Frontal cortex (tissue), 4 donors: ENCODE results near the gene BMPR1B. TPM values are rescaled to one million over a fixed set of nuclear protein-coding genes. Genes with fewer than 3 reads are reported as not detected.
A peak's percentile ranks its signal among the peaks of the same experiment; 100 is the strongest.
"Not testable (repeated sequence)": the region's sequence is repeated elsewhere in the genome, so short reads cannot be mapped to it uniquely, and the experiment has no call there.

Experiments used
- DNase-seq, 2 donors: peaks; one replicate each; pipeline ENCODE4 v3.0.0; 2012; ENCODE audit warnings: low spot score in 2 of 2
- FAIRE-seq: peaks from 2 replicates; lab custom pipeline; 2012; peaks lifted over from hg19 to GRCh38; lab: Jason Lieb, UNC
- total RNA-seq: library from RNA; depleted of rRNA; stranded (reverse); fragments of >200 nt; gene quantifications from one replicate; pipeline ENCODE4 v1.2.3, GENCODE V29; 2014
- donor health status: control.
- donor health status: control.
- donor health status: control.

Gene BMPR1B
- total RNA-seq, 1 donor from 2014 or later: 8.2 TPM

GRCh38 chr4:95158045-95158444, 400.3 kb downstream of the BMPR1B start:
- FAIRE-seq (peak; percentile 51), DNase-seq (no peak)

GRCh38 chr4:95158626-95159025, 400.9 kb downstream of the BMPR1B start:
- no peak for FAIRE-seq

DNA sequence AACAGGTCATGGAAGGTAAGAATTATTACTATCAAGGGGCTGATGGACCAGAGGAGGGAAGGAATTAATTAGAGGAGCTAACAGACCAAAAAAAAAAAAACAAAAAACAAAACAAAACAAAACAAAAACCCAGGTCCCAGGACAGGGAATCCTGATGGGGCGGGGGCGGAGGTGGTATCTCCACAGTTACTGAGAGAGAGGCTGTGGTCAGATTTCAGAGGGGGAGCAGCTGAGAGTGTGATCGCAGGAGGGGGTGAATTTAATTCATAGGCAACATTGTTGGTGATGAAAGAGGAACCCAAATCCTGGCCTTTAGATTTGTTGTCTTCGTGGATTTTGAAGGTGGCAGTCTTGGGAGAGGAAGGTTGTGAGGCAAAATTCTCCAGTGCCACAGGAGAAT, 401.6 kb downstream of the BMPR1B start:
- FAIRE-seq (no peak), DNase-seq (no peak)

More at GRCh38 chr4:95158626-95159025, 400.9 kb downstream of the BMPR1B start:
- DNase-seq: no peak

GRCh38 chr4:95161781-95162469, 404.2 kb downstream of the BMPR1B start:
- DNase-seq (no peak), FAIRE-seq (no peak)

DNA sequence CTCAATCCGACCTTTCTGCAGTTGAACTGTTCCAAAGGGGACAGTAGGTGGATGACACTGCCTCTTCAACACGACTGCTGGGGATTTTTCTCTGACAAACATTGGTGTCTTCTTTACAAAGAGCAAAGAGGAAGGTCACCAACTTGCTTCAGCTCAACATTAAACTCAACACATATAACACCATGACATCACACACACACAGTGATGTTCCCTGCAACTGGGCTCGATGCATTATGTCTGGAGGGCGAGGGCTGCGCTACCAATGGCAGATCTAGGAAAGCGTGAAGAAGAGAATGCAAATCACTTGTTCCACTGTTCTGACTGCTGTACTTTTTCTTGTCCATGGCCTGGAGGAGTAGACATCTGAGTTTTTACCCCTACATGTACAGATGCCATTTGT, 405.1 kb downstream of the BMPR1B start:
- DNase-seq (no peak), FAIRE-seq (no peak)

- DNase-seq: peak; percentile 24 to 45
These were observed 408.3 kb downstream of the BMPR1B start for GRCh38 chr4:95165926-95166524.

DNA sequence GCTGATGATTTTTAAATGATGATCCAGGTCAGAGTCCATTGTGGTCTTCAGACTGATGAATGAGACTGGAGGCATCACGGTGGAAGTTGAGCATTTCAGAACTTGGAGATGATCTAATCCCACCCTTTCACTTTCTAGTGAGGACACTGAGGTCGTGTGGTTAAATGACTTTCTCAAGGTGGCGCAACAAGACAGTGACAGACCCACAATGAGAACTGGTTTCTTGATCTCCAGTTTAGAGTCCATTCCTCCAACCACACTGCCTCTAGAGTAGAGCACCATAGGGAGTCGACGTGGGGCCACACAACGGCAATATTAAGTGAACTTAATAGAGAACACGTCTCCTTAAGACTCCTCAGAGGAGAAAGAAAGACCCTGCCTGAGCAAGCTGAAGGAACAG, 410.1 kb downstream of the BMPR1B start:
- DNase-seq: no peak
- FAIRE-seq: no peak

More at GRCh38 chr4:95165926-95166524, 408.3 kb downstream of the BMPR1B start:
- peak; percentile 99 for FAIRE-seq

DNA sequence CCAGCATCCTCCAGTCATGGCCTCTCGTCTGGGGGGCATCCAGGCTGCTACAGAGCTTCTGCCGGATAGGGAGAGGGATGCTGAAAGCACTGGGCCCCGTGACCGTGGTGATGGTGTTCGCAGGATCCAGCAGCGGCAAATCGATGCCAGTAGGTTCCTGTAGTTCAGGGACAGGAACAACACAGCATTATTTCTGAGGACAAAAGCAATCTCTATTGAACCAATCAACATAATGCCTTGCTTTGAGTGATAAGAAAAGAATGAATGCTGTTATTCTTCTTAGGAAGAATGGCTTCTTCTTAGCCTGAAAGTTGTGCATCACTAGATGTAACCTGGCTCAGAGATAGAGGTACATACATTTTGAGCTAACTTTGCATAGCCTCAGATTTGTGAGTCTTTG, 412.4 kb downstream of the BMPR1B start:
- DNase-seq (no peak), FAIRE-seq (peak; percentile 19)

DNA sequence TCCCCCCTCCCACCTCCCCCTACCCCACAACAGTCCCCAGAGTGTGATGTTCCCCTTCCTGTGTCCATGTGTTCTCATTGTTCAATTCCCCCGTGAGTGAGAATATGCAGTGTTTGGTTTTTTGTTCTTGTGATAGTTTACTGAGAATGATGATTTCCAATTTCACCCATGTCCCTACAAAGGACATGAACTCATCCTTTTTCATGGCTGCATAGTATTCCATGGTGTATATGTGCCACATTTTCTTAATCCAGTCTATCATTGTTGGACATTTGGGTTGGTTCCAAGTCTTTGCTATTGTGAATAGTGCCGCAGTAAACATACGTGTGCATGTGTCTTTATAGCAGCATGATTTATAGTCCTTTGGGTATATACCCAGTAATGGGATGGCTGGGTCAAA, 413.6 kb downstream of the BMPR1B start:
- DNase-seq, FAIRE-seq: not testable (repeated sequence)

DNA sequence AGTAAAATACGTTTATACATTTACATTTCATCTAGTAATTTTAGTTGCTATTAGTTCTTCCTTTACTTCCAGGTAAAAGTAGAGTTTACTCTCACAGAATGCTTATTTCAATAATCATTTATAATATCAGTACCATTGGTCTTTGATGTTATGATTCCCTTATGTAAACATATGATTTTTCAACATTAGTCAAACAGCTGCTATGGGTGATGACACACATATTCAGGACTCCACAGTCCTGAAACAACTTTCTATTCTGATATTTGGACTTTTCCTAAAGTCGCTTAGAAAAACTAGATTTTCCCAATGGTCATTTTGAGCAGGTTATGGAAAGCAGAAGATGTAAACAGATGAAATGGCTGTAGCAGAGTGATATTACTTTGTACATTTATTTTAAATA, 421.2 kb downstream of the BMPR1B start:
- DNase-seq (no peak), FAIRE-seq (no peak)

DNA sequence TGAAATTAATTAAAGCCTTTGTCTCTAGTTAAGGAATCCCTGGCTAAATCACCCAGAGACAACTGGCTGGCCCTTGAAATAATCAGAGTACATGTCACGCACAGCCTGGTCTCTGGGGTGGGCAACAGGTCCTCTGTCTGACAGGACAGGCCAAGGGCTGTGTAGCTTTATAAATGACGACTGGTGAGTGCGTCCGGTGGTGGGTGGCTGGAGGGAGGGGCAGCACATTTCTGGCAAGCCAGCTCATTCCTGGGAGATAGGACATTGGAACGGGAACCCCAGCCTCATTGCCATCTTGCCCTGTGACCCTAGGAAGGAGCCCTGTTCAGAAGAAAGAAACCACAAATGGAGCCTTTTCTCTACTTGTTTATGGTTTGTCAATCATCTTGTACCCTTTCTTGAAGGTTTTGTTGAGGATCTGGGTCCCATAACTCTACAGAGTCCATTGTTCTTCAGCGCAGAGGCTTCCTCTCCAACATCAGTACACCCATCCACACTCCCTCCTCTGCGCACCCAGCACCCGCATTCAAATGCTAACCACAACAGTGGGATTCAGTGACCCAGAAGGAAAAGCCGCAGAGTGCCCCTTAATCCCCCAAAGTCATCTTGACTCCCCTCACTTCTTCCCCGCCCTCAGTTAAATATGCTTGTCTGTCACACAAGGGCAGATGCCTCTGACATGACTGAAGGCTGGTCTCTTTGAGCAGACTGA, 422.9 kb downstream of the BMPR1B start:
- no peak for DNase-seq

DNA sequence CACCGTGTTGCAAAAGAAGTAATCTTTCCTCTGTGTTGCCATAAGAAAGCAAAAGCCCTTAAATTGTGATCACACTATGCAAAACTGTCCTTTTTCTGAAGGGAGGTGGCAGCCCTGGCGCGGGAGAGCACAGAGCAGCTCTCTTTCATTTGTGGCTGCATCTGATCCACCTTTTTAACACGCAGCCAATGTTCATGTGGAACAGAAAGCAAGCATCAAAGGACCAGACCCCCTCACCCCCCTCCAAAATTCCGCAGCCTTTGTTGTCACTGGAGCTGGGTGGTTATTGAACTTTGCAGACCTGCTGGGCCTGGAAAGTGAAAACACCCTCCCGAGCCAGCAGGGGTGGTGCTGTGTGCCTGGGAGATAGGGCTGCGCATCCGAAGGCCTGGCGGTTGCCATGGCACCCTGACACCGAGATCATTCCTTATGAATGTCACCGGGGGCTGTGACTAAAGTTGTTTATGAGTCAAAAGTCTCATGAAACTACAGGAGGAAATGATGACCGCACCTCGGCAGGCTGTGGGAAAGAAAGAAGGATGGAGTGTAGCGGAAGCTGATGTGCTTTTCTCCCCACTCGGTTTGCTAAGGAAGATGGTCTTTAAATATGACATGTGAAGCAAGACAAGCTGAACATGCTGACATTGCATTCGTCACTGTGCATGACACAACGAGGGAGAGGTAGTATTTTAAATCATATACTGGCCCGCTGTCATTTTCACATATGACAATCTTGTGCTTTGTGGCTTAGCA, 423.7 kb downstream of the BMPR1B start:
- FAIRE-seq: no peak
- DNase-seq: no peak

More for the DNA sequence above, 422.9 kb downstream of the BMPR1B start:
- no peak for FAIRE-seq

DNA sequence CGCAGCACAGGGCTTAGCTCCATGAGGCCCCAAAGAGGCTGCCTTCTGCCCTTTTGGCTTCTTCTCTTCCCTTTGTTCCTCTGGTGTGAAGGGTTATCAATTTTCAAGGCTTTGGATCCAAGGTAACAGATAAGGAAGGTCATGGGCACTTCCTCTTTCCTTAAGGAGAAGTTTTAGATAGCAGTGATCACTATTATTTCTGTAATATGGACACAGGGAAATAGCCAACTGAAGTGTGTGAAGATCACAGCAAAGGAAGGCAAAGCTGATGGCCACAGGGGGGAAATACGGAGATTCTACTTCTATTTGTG, 424.2 kb downstream of the BMPR1B start:
- FAIRE-seq (no peak), DNase-seq (no peak)

DNA sequence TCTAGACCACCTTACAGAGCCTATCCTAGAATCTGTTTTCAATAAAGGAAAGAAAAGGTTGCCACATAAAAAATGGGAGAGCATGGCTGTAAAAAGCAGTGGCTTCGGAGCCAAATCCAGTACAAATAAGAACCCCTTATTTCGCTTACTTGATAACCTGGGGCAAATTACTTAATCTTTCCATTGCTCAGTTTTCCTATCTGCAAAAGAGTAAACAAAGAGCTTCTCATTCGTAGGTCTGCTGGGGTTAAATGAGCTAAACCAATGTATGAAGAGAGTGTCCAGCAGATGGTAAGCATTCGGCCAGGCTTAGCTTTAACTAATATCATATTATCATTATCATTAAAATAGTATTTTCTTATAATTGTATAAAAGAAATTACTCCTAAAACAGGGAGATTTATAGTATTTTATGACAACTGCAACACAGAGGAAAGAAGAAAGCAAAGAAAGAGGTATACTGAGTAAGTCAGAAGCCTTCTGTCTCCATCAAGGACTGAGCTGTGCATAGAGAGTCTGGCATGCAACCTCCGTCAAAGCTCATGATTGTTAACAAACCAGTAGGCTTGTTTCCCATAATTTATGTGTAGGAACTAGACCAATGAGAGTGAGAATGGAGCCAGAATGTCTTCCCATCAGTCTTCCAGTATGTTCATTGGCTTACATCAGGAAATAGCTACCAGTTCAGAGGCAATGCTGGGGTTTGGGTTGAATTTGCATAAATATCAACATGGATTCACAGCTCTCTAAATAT, 426.1 kb downstream of the BMPR1B start:
- DNase-seq: no peak
- FAIRE-seq: no peak

GRCh38 chr4:95186666-95187065, 428.9 kb downstream of the BMPR1B start:
- FAIRE-seq (no peak), DNase-seq (no peak)

DNA sequence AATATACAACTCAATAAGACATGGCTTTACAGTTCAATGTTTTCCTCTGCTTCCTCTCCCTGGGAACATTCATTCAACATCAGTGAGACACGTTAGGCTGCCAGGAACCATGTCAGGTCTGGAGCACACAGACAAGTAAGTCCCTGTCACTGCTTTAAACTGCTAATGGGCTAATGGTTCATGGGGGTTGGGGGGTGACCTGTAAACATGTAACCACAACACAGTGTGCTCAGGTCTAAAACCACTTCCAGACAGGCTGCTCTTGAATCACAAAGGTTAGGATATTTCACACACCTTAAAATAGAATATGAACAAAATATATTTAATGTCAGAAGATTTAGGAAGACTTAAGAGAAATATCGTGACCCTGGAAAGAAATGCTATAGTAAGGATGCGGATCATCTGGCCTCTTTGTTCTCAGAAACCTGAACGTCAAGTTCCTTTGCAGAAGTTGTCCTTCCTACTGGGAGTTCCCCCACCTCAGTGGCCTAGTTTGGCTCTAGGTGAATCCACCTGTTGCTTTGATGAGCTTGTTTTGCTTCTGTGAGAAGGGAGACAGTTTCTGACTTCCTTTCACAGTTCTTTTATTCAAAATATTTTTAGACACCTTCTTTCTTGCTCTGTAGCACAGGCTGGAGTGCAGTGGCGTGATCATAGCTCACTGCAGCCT, 431.1 kb downstream of the BMPR1B start:
- FAIRE-seq: no peak
- no peak for DNase-seq

DNA sequence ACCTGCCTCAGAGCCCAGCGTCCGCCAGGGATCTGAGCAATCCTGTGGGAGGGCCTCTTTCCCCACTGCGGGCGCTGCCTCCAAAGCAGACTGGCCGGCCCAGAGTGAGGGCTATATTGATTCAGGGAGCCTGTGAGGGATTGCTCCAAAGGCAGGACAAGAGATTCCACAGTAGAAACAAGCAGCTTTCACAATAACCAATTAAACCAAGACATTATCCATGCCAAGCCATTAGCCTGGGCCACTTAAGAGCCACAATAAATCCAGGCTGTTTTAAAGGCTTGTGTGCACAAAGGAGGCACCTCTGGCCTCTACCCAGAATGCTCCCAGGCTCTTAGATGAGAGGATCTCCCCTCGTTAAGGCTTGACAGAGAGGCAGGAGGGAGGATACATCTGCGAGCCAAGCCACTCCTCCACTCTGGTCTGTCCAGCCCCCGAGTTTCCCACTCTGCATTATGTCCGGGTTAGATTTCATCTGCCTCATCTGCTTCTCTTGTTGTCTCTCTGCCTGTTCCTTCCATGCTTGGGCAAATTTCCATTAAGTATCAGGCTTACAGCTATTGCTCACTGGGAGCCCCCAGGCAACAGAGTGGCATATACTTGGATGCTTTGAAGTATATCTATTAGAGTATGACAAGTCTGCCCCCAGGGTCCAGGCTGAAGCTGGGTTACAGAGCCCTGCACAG, 433.1 kb downstream of the BMPR1B start:
- FAIRE-seq (no peak), DNase-seq (no peak)

DNA sequence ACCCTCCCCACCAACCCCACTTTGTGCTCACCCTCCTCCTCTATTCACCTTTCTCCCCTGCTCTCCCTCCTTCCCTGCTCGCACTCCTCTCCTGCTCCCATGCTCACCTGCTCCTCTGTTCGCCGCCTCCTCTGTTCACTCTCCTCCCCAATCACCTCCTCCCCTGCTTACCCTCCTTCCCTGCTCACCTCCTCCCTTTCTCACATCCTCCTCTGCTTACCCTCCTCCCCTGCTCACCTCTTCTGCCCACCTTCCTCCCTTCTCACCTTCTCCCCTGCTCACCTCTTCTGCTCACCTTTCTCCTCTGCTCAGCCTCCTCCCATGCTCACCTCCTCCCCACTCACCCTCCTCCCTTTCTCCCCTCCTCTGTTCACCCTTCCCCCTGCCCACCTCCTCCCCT, 433.8 kb downstream of the BMPR1B start:
- DNase-seq (no peak), FAIRE-seq (no peak)
